Keratinocyte (primary cell): ENCODE data around the gene TCEA2. TPM values are rescaled to one million over a fixed set of nuclear protein-coding genes. Genes with fewer than 3 reads are reported as not detected.

ENCODE experiments used
- DNase-seq: peaks from one replicate; pipeline ENCODE4 v3.0.0-alpha.2; 2011; ENCODE audit warnings: low read depth, missing footprints, low spot score
- FAIRE-seq: peaks from 2 replicates; lab custom pipeline; 2011; peaks lifted over from hg19 to GRCh38; lab: Jason Lieb, UNC
- H2AFZ ChIP-seq: 2 replicates; pipeline ENCODE4 v1.6.0; 2012; ENCODE audit warnings: low read length, control low read depth, inconsistent platforms; ENCODE audit not compliant: control insufficient read depth
- H3K27ac ChIP-seq: 2 replicates; pipeline ENCODE4 v1.5.1; 2011; ENCODE audit warnings: low read length; ENCODE audit not compliant: control insufficient read depth, insufficient read depth
- H3K27me3 ChIP-seq: 3 replicates; pipeline ENCODE4 v1.6.0; 2011; ENCODE audit warnings: low read length; ENCODE audit not compliant: control insufficient read depth, insufficient read depth; ENCODE audit errors: extremely low read depth
- H3K36me3 ChIP-seq, 2 experiments: 2 replicates in 1 of 2; 3 replicates in 1 of 2; pipeline ENCODE4 v1.5.1; 2011; ENCODE audit warnings: low read length in 2 of 2, mild to moderate bottlenecking in 1 of 2; ENCODE audit not compliant: control insufficient read depth in 2 of 2, insufficient read depth in 2 of 2; ENCODE audit errors: extremely low read depth in 1 of 2
- H3K4me1 ChIP-seq: 3 replicates; pipeline ENCODE4 v1.5.1; 2011; ENCODE audit warnings: low read length; ENCODE audit not compliant: control insufficient read depth, insufficient read depth; ENCODE audit errors: extremely low read depth
- H3K4me2 ChIP-seq: 3 replicates; pipeline ENCODE4 v1.6.0; 2011; ENCODE audit warnings: low read depth, low read length; ENCODE audit not compliant: control insufficient read depth, insufficient read depth; ENCODE audit errors: extremely low read depth
- H3K4me3 ChIP-seq, 3 experiments: fragments of 200-600 bp in 1 of 3; sonication (generic) in 1 of 3; 2 replicates in 2 of 3; 3 replicates in 1 of 3; pipeline ENCODE4 v1.5.1; 2011 to 2016; ENCODE audit warnings: low read length in 3 of 3, mild to moderate bottlenecking in 3 of 3, control low read depth in 2 of 3, inconsistent platforms in 1 of 3, low read depth in 1 of 3, mixed read lengths in 1 of 3, mixed run types in 1 of 3, moderate library complexity in 1 of 3; ENCODE audit not compliant: control insufficient read depth in 2 of 3, insufficient read depth in 2 of 3; ENCODE audit errors: extremely low read depth in 1 of 3
- H3K79me2 ChIP-seq: 2 replicates; pipeline ENCODE4 v1.6.0; 2012; ENCODE audit warnings: low read length; ENCODE audit not compliant: control insufficient read depth, insufficient read depth
- H3K9ac ChIP-seq: 3 replicates; pipeline ENCODE4 v1.6.0; 2011; ENCODE audit warnings: low read length; ENCODE audit not compliant: control insufficient read depth, insufficient read depth; ENCODE audit errors: extremely low read depth
- H3K9me1 ChIP-seq: 3 replicates; pipeline ENCODE4 v1.6.0; 2011; ENCODE audit warnings: low read length; ENCODE audit not compliant: control insufficient read depth, insufficient read depth; ENCODE audit errors: extremely low read depth
- H3K9me3 ChIP-seq: 2 replicates; pipeline ENCODE4 v1.5.1; 2012; ENCODE audit warnings: low read depth, low read length; ENCODE audit not compliant: control insufficient read depth
- H4K20me1 ChIP-seq: 3 replicates; pipeline ENCODE4 v1.6.0; 2011; ENCODE audit warnings: low read length; ENCODE audit not compliant: control insufficient read depth, insufficient read depth; ENCODE audit errors: extremely low read depth
- CTCF ChIP-seq, 3 experiments: IDR thresholded peaks in 1 of 3; conservative IDR thresholded peaks in 1 of 3; optimal IDR thresholded peaks in 1 of 3; 2 replicates in 2 of 3; 3 replicates in 1 of 3; pipeline versions ENCODE3 to v1.5.1; 2011; ENCODE audit warnings: low read length in 3 of 3, mild to moderate bottlenecking in 3 of 3, moderate library complexity in 2 of 3, control low read depth in 1 of 3, inconsistent platforms in 1 of 3; ENCODE audit not compliant: insufficient read depth in 2 of 3; ENCODE audit errors: extremely low read depth in 1 of 3
- EZH2 ChIP-seq: IDR thresholded peaks from one replicate; pipeline ENCODE4 v1.6.1; 2012; ENCODE audit warnings: inconsistent platforms, mild to moderate bottlenecking, low read length, moderate library complexity
- dilution Hi-C: fragments of 300-500 bp; cut with MboI; formaldehyde crosslinking; loops from one replicate; pipeline ENCODE4 v1.7.0; 2020; ENCODE audit warnings: low sequenced_read_pairs; ENCODE audit not compliant: extremely low pct_ligation_motif_present
- polyA plus RNA-seq, 5 experiments: library from polyadenylated mRNA; depleted of rRNA in 3 of 5; stranded (reverse) in 3 of 5; stranded (forward) in 1 of 5; unstranded in 1 of 5; fragments of >200 nt; gene quantifications; 1 replicate in 1 of 5; 2 replicates in 3 of 5; 3 replicates in 1 of 5; pipeline versions ENCODE4 v1.2.1 to v1.2.3, GENCODE V29; 2011 to 2012; ENCODE audit warnings: missing spikeins in 2 of 5, low read depth in 1 of 5, low replicate concordance in 1 of 5

Gene TCEA2
- polyA plus RNA-seq, 1 donor (not counting 4 experiments of a cell fraction or from before 2014, with no cell fraction given) = 9.1 TPM

- no peak for TF ChIP-seq EZH2
- no peak for TF ChIP-seq CTCF (optimal IDR thresholded peaks at IDR 0.05 in 1 of 3, IDR thresholded peaks at IDR 0.05 in 1 of 3, conservative IDR thresholded peaks at IDR 0.05 in 1 of 3; ENCODE audit: extremely low read depth in 1 of 3, insufficient read depth in 2 of 3, low read length in 3 of 3)
- H3K9me1 ChIP-seq = no peaks in the 10 kb centered on the region
- H3K27ac ChIP-seq = no peak overlapping the region
- no peak overlapping the region for H3K4me3 ChIP-seq
- H4K20me1 ChIP-seq = no peaks in the 10 kb centered on the region
- H2AFZ ChIP-seq = no peak overlapping the region
- H3K36me3 ChIP-seq = peaks cover 25 to 42% of the 10 kb centered on the region in 2 experiments
- H3K9ac ChIP-seq = no peak overlapping the region
- H3K4me1 ChIP-seq = no peaks in the 10 kb centered on the region
- dilution Hi-C loops = no loop called here
- no peak overlapping the region for H3K4me2 ChIP-seq
- no peaks in the 10 kb centered on the region for H3K79me2 ChIP-seq
- no peak for FAIRE-seq
- H3K9me3 ChIP-seq = no peaks in the 10 kb centered on the region
- no peaks in the 10 kb centered on the region for H3K27me3 ChIP-seq
- DNase-seq = no peak
Observed at GRCh38 chr20:64027981-64028685, 34.9 kb upstream of the TCEA2 start.

- no peak overlapping the region for H2AFZ ChIP-seq
- FAIRE-seq = no peak
- H4K20me1 ChIP-seq = no peaks in the 10 kb centered on the region
- H3K9me1 ChIP-seq = no peaks in the 10 kb centered on the region
- TF ChIP-seq CTCF (optimal IDR thresholded peaks at IDR 0.05 in 1 of 3, IDR thresholded peaks at IDR 0.05 in 1 of 3, conservative IDR thresholded peaks at IDR 0.05 in 1 of 3; ENCODE audit: extremely low read depth in 1 of 3, insufficient read depth in 2 of 3, low read length in 3 of 3) (no peak), EZH2 (no peak)
- no peak overlapping the region for H3K9ac ChIP-seq
- no peak for DNase-seq
- no peaks in the 10 kb centered on the region for H3K79me2 ChIP-seq
- no peaks in the 10 kb centered on the region for H3K9me3 ChIP-seq
- H3K4me3 ChIP-seq = no peak overlapping the region
- dilution Hi-C loops = no loop called here
- no peaks in the 10 kb centered on the region for H3K4me1 ChIP-seq
- no peak overlapping the region for H3K27ac ChIP-seq
- H3K27me3 ChIP-seq = no peaks in the 10 kb centered on the region
- no peak overlapping the region for H3K4me2 ChIP-seq
- H3K36me3 ChIP-seq = peaks cover 25 to 37% of the 10 kb centered on the region in 2 experiments
Observed at GRCh38 chr20:64029293-64030117, 33.5 kb upstream of the TCEA2 start.
